GM21737 (cell line): ENCODE results near the gene SNCA.

ENCODE experiments used
- ATAC-seq: cut with Tn5 transposase; IDR thresholded peaks from one replicate; pipeline ENCODE4 v1.9.1; 2021; ENCODE audit warnings: mild to moderate bottlenecking, moderate library complexity; ENCODE audit not compliant: unreplicated experiment

Gene SNCA

DNA sequence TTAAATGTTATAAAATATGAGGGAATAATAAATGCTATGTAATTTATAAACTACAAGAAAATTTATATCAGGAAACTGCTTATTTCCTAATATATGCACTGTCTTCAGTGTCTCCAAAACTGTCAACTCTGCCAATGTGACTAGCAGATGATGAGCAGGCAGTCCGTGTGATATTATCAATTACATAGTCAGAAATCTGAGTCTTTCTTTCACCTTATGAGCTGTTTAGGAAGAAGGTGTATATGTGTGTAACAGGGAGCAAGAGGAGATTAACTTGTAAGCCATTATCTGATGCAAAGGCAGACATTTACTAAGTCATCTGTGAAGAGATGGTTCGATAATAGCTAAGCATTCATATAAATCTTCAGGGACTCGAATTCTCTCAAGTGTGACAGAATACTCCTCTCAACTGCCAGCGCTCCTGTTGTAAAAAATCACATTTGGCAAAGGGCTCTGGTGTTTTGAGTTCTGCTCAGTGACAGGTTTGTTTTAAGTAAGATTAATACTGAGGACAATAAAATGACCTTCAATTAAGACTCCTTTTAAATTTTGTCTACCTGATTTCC lies 79.7 kb downstream of the SNCA start:
- no peak for ATAC-seq

DNA sequence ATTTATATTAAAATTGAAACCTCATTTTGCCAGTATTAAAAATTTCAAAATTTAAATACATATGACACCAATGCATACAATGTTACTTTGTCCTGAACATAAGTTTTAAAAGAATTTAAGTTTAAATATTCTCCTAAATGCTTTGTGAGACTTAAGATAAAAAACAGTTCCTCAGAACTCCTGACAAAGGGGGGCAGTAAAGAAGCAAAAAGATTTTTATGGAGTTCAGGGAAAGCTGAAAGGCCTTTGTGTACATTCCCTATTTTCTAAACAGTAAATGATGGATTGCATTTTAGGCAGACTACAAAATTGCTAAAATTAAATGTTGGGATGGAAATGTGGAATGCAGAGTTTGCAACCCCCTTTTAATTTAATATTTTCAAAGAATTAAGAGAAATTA lies 81.7 kb downstream of the SNCA start:
- ATAC-seq: no peak

DNA sequence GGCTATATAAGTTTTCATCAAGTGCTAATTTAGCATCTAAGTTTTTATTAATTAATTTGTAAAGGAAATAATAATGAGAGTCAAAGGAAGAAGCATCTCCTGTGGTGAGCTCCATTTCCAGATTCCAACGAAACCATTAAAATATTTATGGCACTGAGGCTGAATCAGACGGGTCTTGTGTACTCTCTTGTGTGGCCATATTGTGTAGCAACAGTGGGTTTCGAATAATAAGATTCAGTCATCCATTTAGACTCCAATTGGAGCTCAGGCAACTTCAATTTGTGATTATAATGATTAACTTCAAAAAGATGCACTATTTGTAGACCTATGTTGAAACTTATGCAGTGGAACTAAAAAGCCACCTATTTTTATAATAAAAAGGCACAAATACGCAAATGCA lies 82.4 kb downstream of the SNCA start:
- no peak for ATAC-seq

DNA sequence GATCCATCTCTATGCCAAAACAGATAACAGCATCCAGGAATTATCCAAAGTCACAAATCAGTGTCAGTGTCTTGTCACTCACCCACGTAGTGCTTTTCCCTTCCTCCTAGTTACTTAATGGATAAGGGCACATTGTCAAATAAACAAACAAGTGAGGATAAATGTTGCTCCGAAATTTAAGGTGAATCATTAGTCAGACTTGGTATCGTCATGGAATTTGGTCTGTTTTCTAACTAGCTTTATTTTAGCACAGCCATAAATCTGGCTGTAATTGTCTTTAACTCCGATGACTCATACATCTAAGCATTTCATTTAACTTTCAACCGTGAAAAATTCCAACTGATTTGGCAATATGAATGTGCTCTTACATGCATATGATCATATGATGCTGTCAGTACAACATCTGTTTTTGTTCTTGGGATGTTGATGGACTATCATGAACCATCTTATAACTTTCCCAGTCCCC lies 83.3 kb downstream of the SNCA start:
- no peak for ATAC-seq

GRCh38 chr4:89752932-89753598 lies 83.9 kb downstream of the SNCA start:
- no peak for ATAC-seq

DNA sequence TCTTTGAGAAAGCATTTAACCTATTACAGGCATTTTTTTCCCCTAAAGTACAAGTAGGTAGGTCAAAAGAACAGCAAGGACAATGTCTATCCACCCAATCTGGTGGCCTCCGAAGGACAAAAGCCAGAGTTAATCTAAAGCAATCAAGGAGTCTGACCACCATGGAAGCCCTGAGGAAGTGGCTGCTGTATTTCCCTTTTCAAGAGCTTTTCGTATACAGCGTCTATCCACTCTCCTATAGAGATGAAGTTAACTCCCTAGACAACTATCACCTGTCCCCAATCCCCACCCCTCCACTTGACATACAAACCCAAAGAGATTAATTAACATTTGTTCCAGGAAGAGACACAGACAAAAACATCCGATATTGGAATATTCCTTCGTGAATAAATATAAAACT lies 85.5 kb downstream of the SNCA start:
- no peak for ATAC-seq

DNA sequence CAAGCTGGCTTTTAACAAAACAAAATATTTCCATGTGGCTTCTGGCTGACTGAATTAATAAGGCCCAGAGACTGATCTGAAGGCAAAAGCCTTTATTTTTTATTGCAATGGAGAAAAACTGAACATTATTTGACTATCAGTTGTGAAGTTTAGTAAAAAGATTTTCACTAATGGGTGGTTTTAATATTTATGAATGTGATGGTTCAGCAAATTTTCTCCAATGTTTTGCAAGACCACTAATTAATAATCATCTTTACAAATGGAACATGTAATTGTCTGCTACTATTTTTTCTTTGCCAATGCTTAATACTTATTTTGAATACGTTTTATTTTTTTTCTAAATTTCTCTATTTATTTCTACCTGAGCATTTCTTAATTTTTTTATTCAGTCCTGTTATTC lies 90.6 kb downstream of the SNCA start:
- no peak for ATAC-seq

- ATAC-seq: no peak
Observed at GRCh38 chr4:89745708-89746107, 91.3 kb downstream of the SNCA start.

GRCh38 chr4:89744914-89745313 lies 92.0 kb downstream of the SNCA start:
- no peak for ATAC-seq

- no peak for ATAC-seq
Observed at GRCh38 chr4:89741768-89742167, 95.2 kb downstream of the SNCA start.

DNA sequence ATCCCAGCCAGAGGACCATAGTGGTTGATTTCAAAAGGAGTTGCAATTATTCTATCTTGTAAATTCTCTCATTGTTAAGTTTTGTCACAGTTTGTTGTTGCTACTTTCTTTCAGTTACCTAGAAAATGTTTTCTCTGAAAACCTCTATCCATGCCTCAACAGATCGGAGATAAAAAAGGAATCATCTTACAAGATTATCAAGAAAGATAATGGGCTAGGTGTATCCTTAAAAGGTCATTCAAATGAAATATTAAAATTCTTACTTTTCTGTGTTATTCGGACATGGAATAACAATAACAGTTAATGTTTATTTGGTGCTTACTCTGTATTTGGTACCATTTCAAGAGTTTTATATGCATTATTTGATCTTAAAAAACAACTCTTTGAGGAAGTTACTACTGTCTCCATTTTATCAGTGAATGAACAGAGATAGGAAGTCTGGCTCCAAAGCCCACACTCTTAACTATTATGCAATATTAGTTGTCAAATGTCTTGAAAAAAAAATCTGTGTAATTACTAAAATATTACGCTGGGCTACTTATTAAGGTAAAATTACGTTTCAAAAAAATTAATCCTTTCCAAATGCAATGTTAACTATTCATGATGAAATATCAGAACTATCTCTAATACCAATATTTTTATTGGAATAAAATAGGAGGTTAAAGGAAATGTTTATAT lies 97.5 kb downstream of the SNCA start:
- no peak for ATAC-seq

- ATAC-seq: no peak
Observed at GRCh38 chr4:89737888-89738287, 99.1 kb downstream of the SNCA start.

- ATAC-seq: no peak
Observed at GRCh38 chr4:89733946-89734345, 103.0 kb downstream of the SNCA start.

GRCh38 chr4:89727238-89727637 lies 109.7 kb downstream of the SNCA start:
- no peak for ATAC-seq

GRCh38 chr4:89725268-89725667 lies 111.7 kb downstream of the SNCA start:
- ATAC-seq: no peak

- no peak for ATAC-seq
Observed at GRCh38 chr4:89724716-89725115, 112.2 kb downstream of the SNCA start.

GRCh38 chr4:89723096-89723495 lies 113.9 kb downstream of the SNCA start:
- ATAC-seq: no peak

GRCh38 chr4:89722517-89722916 lies 114.4 kb downstream of the SNCA start:
- no peak for ATAC-seq

- no peak for ATAC-seq
Observed at GRCh38 chr4:89720981-89721380, 116.0 kb downstream of the SNCA start.

DNA sequence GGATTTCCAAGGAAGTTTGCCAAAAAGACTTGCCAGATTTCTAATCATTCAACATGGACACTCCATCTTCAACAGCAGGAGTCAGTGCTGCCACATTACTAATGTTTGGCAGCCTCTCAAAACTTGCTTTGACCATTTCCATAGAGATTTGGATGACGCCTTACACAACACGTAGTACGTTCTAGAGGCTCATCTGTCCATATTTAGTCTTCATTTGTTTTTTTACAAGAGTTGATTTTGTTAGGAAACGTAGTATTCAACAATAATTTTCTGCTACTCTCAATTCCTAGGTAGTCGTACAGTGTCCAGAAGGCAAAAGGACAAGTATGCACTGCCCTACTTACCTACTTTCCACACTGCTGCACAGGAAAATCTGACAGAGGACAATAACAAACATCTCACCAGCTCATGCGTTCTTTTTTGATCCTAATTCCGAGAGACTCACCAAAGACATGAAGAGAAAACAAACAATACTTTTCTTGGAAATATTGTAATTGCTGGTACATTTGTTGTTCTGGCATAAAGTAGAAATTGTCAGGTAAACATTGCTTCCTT lies 117.3 kb downstream of the SNCA start:
- ATAC-seq: no peak

GRCh38 chr4:89716893-89717292 lies 120.1 kb downstream of the SNCA start:
- no peak for ATAC-seq

GRCh38 chr4:89715631-89716030 lies 121.3 kb downstream of the SNCA start:
- ATAC-seq: no peak
